Measurements from ENCODE around the gene CDC42BPB.

Gene CDC42BPB

GRCh38 chr14:102953100-102953499, 104.2 kb downstream of the CDC42BPB start:
- no peak for TF ChIP-seq CTCF (IDR thresholded peaks at IDR 0.05; ENCODE audit: low read depth, low read length, missing control alignments)
- DNase-seq (ENCODE audit: extremely low read depth, low read depth), result no peak
- H3K4me3 ChIP-seq (replicated peaks; ENCODE audit: low read depth, low read length), result no peak overlapping the region

GRCh38 chr14:102952276-102952675, 105.1 kb downstream of the CDC42BPB start:
- no peak for TF ChIP-seq CTCF (IDR thresholded peaks at IDR 0.05; ENCODE audit: low read depth, low read length, missing control alignments)

DNA sequence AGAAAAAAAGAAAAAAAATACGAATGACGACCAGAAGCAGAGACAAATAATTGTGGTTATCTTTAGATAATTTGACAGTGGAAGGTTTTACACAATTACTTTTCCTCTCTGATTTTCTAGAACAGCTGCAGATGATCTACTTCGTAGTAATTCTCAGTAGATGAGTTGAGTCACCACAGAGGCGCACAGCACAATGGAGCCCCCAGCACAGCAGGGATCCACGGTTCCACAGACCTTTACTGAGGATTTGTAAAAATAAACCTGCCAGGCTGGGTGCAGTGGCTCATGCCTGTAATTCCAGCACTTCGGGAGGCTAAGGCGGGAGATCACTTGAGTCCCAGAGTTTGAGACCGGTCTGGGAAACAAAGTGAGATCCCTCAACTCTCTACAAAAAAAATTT, 105.5 kb downstream of the CDC42BPB start:
- no peak overlapping the region for H3K4me3 ChIP-seq (replicated peaks; ENCODE audit: low read depth, low read length)
- no peak for DNase-seq (ENCODE audit: extremely low read depth, low read depth)
- no peak for TF ChIP-seq CTCF (IDR thresholded peaks at IDR 0.05; ENCODE audit: low read depth, low read length, missing control alignments)

More at GRCh38 chr14:102952276-102952675, 105.1 kb downstream of the CDC42BPB start:
- DNase-seq (ENCODE audit: extremely low read depth, low read depth), result no peak
- H3K4me3 ChIP-seq (replicated peaks; ENCODE audit: low read depth, low read length), result no peak overlapping the region

DNA sequence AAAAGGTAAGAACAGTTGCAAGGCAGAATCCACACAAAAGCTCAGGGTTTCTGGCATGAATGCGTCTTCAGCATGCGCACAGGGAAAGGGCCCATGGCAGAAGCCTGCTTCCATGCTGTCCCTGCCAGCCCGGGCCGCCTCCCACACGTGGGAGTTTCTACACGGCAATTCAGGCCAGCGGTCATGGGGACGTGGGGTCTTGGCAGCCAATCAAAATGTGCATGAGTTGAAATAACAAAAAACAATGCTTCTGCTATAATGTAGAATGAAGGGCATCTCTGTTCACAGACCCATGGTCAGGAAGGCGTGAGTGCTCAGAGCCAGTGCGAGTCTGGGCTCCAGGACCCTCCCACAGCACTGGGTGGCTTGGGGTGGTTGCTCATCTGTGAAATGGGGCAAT, 106.3 kb downstream of the CDC42BPB start:
- no peak for DNase-seq (ENCODE audit: extremely low read depth, low read depth)
- no peak for TF ChIP-seq CTCF (IDR thresholded peaks at IDR 0.05; ENCODE audit: low read depth, low read length, missing control alignments)
- H3K4me3 ChIP-seq (replicated peaks; ENCODE audit: low read depth, low read length), result no peak overlapping the region

GRCh38 chr14:102949801-102950451, 107.4 kb downstream of the CDC42BPB start:
- H3K4me3 ChIP-seq (replicated peaks; ENCODE audit: low read depth, low read length), result no peak overlapping the region
- DNase-seq (ENCODE audit: extremely low read depth, low read depth), result no peak
- no peak for TF ChIP-seq CTCF (IDR thresholded peaks at IDR 0.05; ENCODE audit: low read depth, low read length, missing control alignments)

- peak; percentile 86 for DNase-seq (ENCODE audit: extremely low read depth, low read depth)
- TF ChIP-seq CTCF (IDR thresholded peaks at IDR 0.05; ENCODE audit: low read depth, low read length, missing control alignments), result no peak
Observed at GRCh38 chr14:102949062-102949800, 108.1 kb downstream of the CDC42BPB start.

More at GRCh38 chr14:102949062-102949800, 108.1 kb downstream of the CDC42BPB start:
- H3K4me3 ChIP-seq (replicated peaks; ENCODE audit: low read depth, low read length), result no peak overlapping the region
